Mononuclear cell (primary cell): Measurements from ENCODE around the gene C22orf15. TPM values are rescaled to one million over a fixed set of nuclear protein-coding genes. Genes with fewer than 3 reads are reported as not detected.
A peak's percentile ranks its signal among the peaks of the same experiment; 100 is the strongest.
"Not testable (repeated sequence)": the region's sequence is repeated elsewhere in the genome, so short reads cannot be mapped to it uniquely, and the experiment has no call there.

Experiments used
- H3K27me3 ChIP-seq: 2 replicates; pipeline ENCODE4 v1.6.0; 2011; ENCODE audit warnings: low read length, control low read depth; ENCODE audit not compliant: insufficient read depth
- H3K4me1 ChIP-seq: 2 replicates; pipeline ENCODE4 v1.5.1; 2011; ENCODE audit warnings: mild to moderate bottlenecking, low read length, control low read depth; ENCODE audit not compliant: insufficient read depth
- H3K4me3 ChIP-seq: 2 replicates; pipeline ENCODE4 v1.5.1; 2011; ENCODE audit warnings: mild to moderate bottlenecking, low read length, moderate library complexity
- H3K9me3 ChIP-seq: 2 replicates; pipeline ENCODE4 v1.5.1; 2011; ENCODE audit warnings: low read depth, mild to moderate bottlenecking, control low read depth, low read length
- total RNA-seq: library from RNA; depleted of rRNA; stranded (reverse); fragments of >200 nt; gene quantifications from one replicate; pipeline ENCODE4 v1.2.3, GENCODE V29; 2012

Gene C22orf15
- 0.31 TPM for total RNA-seq

- Histone ChIP-seq H3K4me1 (peaks cover 43% of the 10 kb centered on the region), H3K4me3 (peak within 1 kb of the TSS; percentile 27), H3K27me3 (no peaks in the 10 kb centered on the region), H3K9me3 (no peaks in the 10 kb centered on the region)
Observed at GRCh38 chr22:23762842-23763578, at the start of gene C22orf15. Gene C22orf15, plus strand, starts transcription at chr22:23762990. Its CDS starts 317 bp downstream, at chr22:23763307.

GRCh38 chr22:23713696-23714595, 48.8 kb upstream of the C22orf15 start:
- Histone ChIP-seq H3K4me3 (no peak overlapping the region), H3K27me3 (no peaks in the 10 kb centered on the region), H3K4me1 (peaks cover 18% of the 10 kb centered on the region), H3K9me3 (no peaks in the 10 kb centered on the region)

GRCh38 chr22:23714596-23715578, 47.9 kb upstream of the C22orf15 start:
- Histone ChIP-seq H3K27me3 (no peaks in the 10 kb centered on the region), H3K9me3 (no peaks in the 10 kb centered on the region), H3K4me3 (no peak overlapping the region), H3K4me1 (peaks cover 18% of the 10 kb centered on the region)

- no peaks in the 10 kb centered on the region for H3K27me3 ChIP-seq
- H3K9me3 ChIP-seq, result no peaks in the 10 kb centered on the region
- H3K4me3 ChIP-seq, result no peak overlapping the region
- H3K4me1 ChIP-seq, result peaks cover 18% of the 10 kb centered on the region
Observed at GRCh38 chr22:23715806-23716375, 46.9 kb upstream of the C22orf15 start.

- H3K4me1 ChIP-seq, result peaks cover 18% of the 10 kb centered on the region
- no peaks in the 10 kb centered on the region for H3K9me3 ChIP-seq
- peak overlapping the region; percentile 85 for H3K4me3 ChIP-seq
- H3K27me3 ChIP-seq, result no peaks in the 10 kb centered on the region
Observed at GRCh38 chr22:23716811-23717801, 45.7 kb upstream of the C22orf15 start.

- Histone ChIP-seq H3K9me3 (no peaks in the 10 kb centered on the region), H3K27me3 (no peaks in the 10 kb centered on the region)
Observed at GRCh38 chr22:23718371-23719165, 44.2 kb upstream of the C22orf15 start.

GRCh38 chr22:23720855-23721254, 41.9 kb upstream of the C22orf15 start:
- Histone ChIP-seq H3K27me3 (no peaks in the 10 kb centered on the region), H3K9me3 (no peaks in the 10 kb centered on the region), H3K4me3 (no peak overlapping the region), H3K4me1 (peaks cover 14% of the 10 kb centered on the region)

More at GRCh38 chr22:23718371-23719165, 44.2 kb upstream of the C22orf15 start:
- Histone ChIP-seq H3K4me3 (no peak overlapping the region), H3K4me1 (peaks cover 18% of the 10 kb centered on the region)

- Histone ChIP-seq H3K27me3 (no peaks in the 10 kb centered on the region), H3K9me3 (no peaks in the 10 kb centered on the region), H3K4me1 (peaks cover 5% of the 10 kb centered on the region), H3K4me3 (no peak overlapping the region)
Observed at GRCh38 chr22:23722160-23722559, 40.6 kb upstream of the C22orf15 start.

GRCh38 chr22:23722724-23723123, 40.1 kb upstream of the C22orf15 start:
- no peak overlapping the region for H3K4me3 ChIP-seq
- H3K9me3 ChIP-seq, result no peaks in the 10 kb centered on the region

GRCh38 chr22:23728108-23728507, 34.7 kb upstream of the C22orf15 start:
- H3K4me3 ChIP-seq, H3K9me3 ChIP-seq, H3K27me3 ChIP-seq, H3K4me1 ChIP-seq: not testable (repeated sequence)

More at GRCh38 chr22:23722724-23723123, 40.1 kb upstream of the C22orf15 start:
- Histone ChIP-seq H3K4me1 (no peaks in the 10 kb centered on the region), H3K27me3 (no peaks in the 10 kb centered on the region)

- H3K9me3 ChIP-seq, result no peaks in the 10 kb centered on the region
- H3K4me1 ChIP-seq, result no peaks in the 10 kb centered on the region
- H3K27me3 ChIP-seq, result no peaks in the 10 kb centered on the region
- no peak overlapping the region for H3K4me3 ChIP-seq
Observed at GRCh38 chr22:23737696-23738095, 25.1 kb upstream of the C22orf15 start.

- Histone ChIP-seq H3K9me3 (no peaks in the 10 kb centered on the region), H3K27me3 (no peaks in the 10 kb centered on the region), H3K4me1 (no peaks in the 10 kb centered on the region), H3K4me3 (no peak overlapping the region)
Observed at GRCh38 chr22:23742505-23743264, 20.1 kb upstream of the C22orf15 start.
